ENCODE measurements around the gene DNAH10.
"Not testable (repeated sequence)": the region's sequence is repeated elsewhere in the genome, so short reads cannot be mapped to it uniquely, and the experiment has no call there.

DNAH10 gene

GRCh38 chr12:123945287-123946151 is 183.4 kb downstream of the DNAH10 start:
- no peaks in the 10 kb centered on the region for H3K79me2 ChIP-seq (ENCODE audit: insufficient read depth, low read length)
- no peaks in the 10 kb centered on the region for H3K36me3 ChIP-seq (ENCODE audit: insufficient read depth, low read length)
- H3K27me3 ChIP-seq (ENCODE audit: insufficient read depth, low read length): no peaks in the 10 kb centered on the region
- H3K27ac ChIP-seq (ENCODE audit: low read depth, low read length, poor library complexity, severe bottlenecking): no peak overlapping the region
- H4K20me1 ChIP-seq (ENCODE audit: insufficient read depth, low read length): no peaks in the 10 kb centered on the region
- no peak overlapping the region for H3K4me2 ChIP-seq (ENCODE audit: low read length)
- H3F3A ChIP-seq (ENCODE audit: insufficient read depth, low read length): no peaks in the 10 kb centered on the region
- no peak overlapping the region for H3K4me3 ChIP-seq (ENCODE audit: low read depth, low read length, poor library complexity, severe bottlenecking)
- H3K4me1 ChIP-seq (ENCODE audit: insufficient read depth, low read length, severe bottlenecking): no peaks in the 10 kb centered on the region
- H2AFZ ChIP-seq (ENCODE audit: low read length): no peak overlapping the region
- H3K9me2 ChIP-seq (ENCODE audit: low read depth, low read length): no peaks in the 10 kb centered on the region
- no peak overlapping the region for H3K9ac ChIP-seq (ENCODE audit: low read length)
- no peaks in the 10 kb centered on the region for H3K9me3 ChIP-seq (ENCODE audit: low read length)
- TF ChIP-seq, protein P1, sequence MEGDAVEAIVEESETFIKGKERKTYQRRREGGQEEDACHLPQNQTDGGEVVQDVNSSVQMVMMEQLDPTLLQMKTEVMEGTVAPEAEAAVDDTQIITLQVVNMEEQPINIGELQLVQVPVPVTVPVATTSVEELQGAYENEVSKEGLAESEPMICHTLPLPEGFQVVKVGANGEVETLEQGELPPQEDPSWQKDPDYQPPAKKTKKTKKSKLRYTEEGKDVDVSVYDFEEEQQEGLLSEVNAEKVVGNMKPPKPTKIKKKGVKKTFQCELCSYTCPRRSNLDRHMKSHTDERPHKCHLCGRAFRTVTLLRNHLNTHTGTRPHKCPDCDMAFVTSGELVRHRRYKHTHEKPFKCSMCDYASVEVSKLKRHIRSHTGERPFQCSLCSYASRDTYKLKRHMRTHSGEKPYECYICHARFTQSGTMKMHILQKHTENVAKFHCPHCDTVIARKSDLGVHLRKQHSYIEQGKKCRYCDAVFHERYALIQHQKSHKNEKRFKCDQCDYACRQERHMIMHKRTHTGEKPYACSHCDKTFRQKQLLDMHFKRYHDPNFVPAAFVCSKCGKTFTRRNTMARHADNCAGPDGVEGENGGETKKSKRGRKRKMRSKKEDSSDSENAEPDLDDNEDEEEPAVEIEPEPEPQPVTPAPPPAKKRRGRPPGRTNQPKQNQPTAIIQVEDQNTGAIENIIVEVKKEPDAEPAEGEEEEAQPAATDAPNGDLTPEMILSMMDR (IDR thresholded peaks at IDR 0.05; ENCODE audit: low read length): no peak
- TF ChIP-seq EZH2 (IDR thresholded peaks at IDR 0.05; ENCODE audit: borderline replicate concordance, low read length): no peak

GRCh38 chr12:123946152-123946515 is 184.0 kb downstream of the DNAH10 start:
- Histone ChIP-seq H4K20me1 (ENCODE audit: insufficient read depth, low read length) (no peaks in the 10 kb centered on the region), H3F3A (ENCODE audit: insufficient read depth, low read length) (no peaks in the 10 kb centered on the region), H3K4me3 (ENCODE audit: low read depth, low read length, poor library complexity, severe bottlenecking) (no peak overlapping the region), H3K9me2 (ENCODE audit: low read depth, low read length) (no peaks in the 10 kb centered on the region), H3K27me3 (ENCODE audit: insufficient read depth, low read length) (no peaks in the 10 kb centered on the region), H3K36me3 (ENCODE audit: insufficient read depth, low read length) (no peaks in the 10 kb centered on the region), H3K9me3 (ENCODE audit: low read length) (no peaks in the 10 kb centered on the region), H3K79me2 (ENCODE audit: insufficient read depth, low read length) (no peaks in the 10 kb centered on the region), H3K9ac (ENCODE audit: low read length) (no peak overlapping the region), H3K27ac (ENCODE audit: low read depth, low read length, poor library complexity, severe bottlenecking) (no peak overlapping the region), H3K4me2 (ENCODE audit: low read length) (no peak overlapping the region), H3K4me1 (ENCODE audit: insufficient read depth, low read length, severe bottlenecking) (no peaks in the 10 kb centered on the region), H2AFZ (ENCODE audit: low read length) (no peak overlapping the region)
- TF ChIP-seq, protein P1 (IDR thresholded peaks at IDR 0.05; ENCODE audit: low read length): no peak
- TF ChIP-seq EZH2 (IDR thresholded peaks at IDR 0.05; ENCODE audit: borderline replicate concordance, low read length): no peak

GRCh38 chr12:123946516-123947505 is 184.7 kb downstream of the DNAH10 start:
- H4K20me1 ChIP-seq (ENCODE audit: insufficient read depth, low read length); H3F3A ChIP-seq (ENCODE audit: insufficient read depth, low read length); H3K4me2 ChIP-seq (ENCODE audit: low read length); H3K9ac ChIP-seq (ENCODE audit: low read length); H3K27me3 ChIP-seq (ENCODE audit: insufficient read depth, low read length); H3K9me3 ChIP-seq (ENCODE audit: low read length); H3K4me3 ChIP-seq (ENCODE audit: low read depth, low read length, poor library complexity, severe bottlenecking); H3K79me2 ChIP-seq (ENCODE audit: insufficient read depth, low read length); H3K9me2 ChIP-seq (ENCODE audit: low read depth, low read length); H3K27ac ChIP-seq (ENCODE audit: low read depth, low read length, poor library complexity, severe bottlenecking); H3K36me3 ChIP-seq (ENCODE audit: insufficient read depth, low read length); H3K4me1 ChIP-seq (ENCODE audit: insufficient read depth, low read length, severe bottlenecking); H2AFZ ChIP-seq (ENCODE audit: low read length): not testable (repeated sequence)

GRCh38 chr12:123947531-123947930 is 185.4 kb downstream of the DNAH10 start:
- H3K9me2 ChIP-seq (ENCODE audit: low read depth, low read length); H3K4me2 ChIP-seq (ENCODE audit: low read length); H3K9me3 ChIP-seq (ENCODE audit: low read length); H2AFZ ChIP-seq (ENCODE audit: low read length); H3K4me3 ChIP-seq (ENCODE audit: low read depth, low read length, poor library complexity, severe bottlenecking); H3K27ac ChIP-seq (ENCODE audit: low read depth, low read length, poor library complexity, severe bottlenecking); H3K36me3 ChIP-seq (ENCODE audit: insufficient read depth, low read length); H3F3A ChIP-seq (ENCODE audit: insufficient read depth, low read length); H3K27me3 ChIP-seq (ENCODE audit: insufficient read depth, low read length); H3K9ac ChIP-seq (ENCODE audit: low read length); H4K20me1 ChIP-seq (ENCODE audit: insufficient read depth, low read length); H3K4me1 ChIP-seq (ENCODE audit: insufficient read depth, low read length, severe bottlenecking); H3K79me2 ChIP-seq (ENCODE audit: insufficient read depth, low read length): not testable (repeated sequence)
